OCI-LY3 (cell line): ENCODE data around the gene QKI.

Experiments used
- H2AFZ ChIP-seq: fragments of 200-600, 300-600 bp; shearing (Covaris generic); 2 replicates; pipeline ENCODE4 v1.6.0; 2014; ENCODE audit warnings: antibody characterized with exemption, low read depth, low read length
- H3K27ac ChIP-seq: fragments of 200-600, 300-600 bp; sonication (generic); 2 replicates; pipeline ENCODE4 v1.5.1; 2014; ENCODE audit warnings: mild to moderate bottlenecking, low read length, moderate library complexity, mixed read lengths
- H3K27me3 ChIP-seq: fragments of 200-600, 300-600 bp; sonication (generic); 2 replicates; pipeline ENCODE4 v1.6.1; 2014; ENCODE audit warnings: low read depth, low read length, mixed read lengths
- H3K36me3 ChIP-seq: fragments of 200-600, 300-600 bp; sonication (generic); replicated peaks from 2 replicates; pipeline ENCODE3; 2014; ENCODE audit warnings: low read depth, low read length, mixed read lengths
- H3K4me1 ChIP-seq: fragments of 300-600, 200-600 bp; sonication (generic); 2 replicates; pipeline ENCODE4 v1.6.1; 2014; ENCODE audit warnings: low read length, mixed read lengths
- H3K4me2 ChIP-seq: fragments of 200-600, 300-600 bp; sonication (generic); 2 replicates; pipeline ENCODE4 v1.6.1; 2014; ENCODE audit warnings: low read length, mixed read lengths
- H3K4me3 ChIP-seq: fragments of 300-600, 200-600 bp; sonication (generic); 2 replicates; pipeline ENCODE4 v1.5.1; 2014; ENCODE audit warnings: antibody characterized with exemption, mild to moderate bottlenecking, low read length, moderate library complexity
- H3K79me2 ChIP-seq: fragments of 300-600, 200-600 bp; shearing (Covaris generic); 2 replicates; pipeline ENCODE4 v1.6.1; 2014; ENCODE audit warnings: mild to moderate bottlenecking, low read length, mixed read lengths
- H3K9ac ChIP-seq: fragments of 300-600, 200-600 bp; shearing (Covaris generic); 2 replicates; pipeline ENCODE4 v1.6.0; 2014; ENCODE audit warnings: mild to moderate bottlenecking, low read length, moderate library complexity
- H3K9me3 ChIP-seq: fragments of 200-600, 300-600 bp; shearing (Covaris generic); 2 replicates; pipeline ENCODE4 v1.6.1; 2014; ENCODE audit warnings: low read length, mixed read lengths; ENCODE audit not compliant: insufficient read depth
- H4K20me1 ChIP-seq: fragments of 200-600, 300-600 bp; sonication (generic); 2 replicates; pipeline ENCODE4 v1.6.1; 2016; ENCODE audit warnings: low read length, mixed read lengths; ENCODE audit not compliant: insufficient read depth
- EZH2phosphoT487 ChIP-seq: fragments of 200-600 bp; shearing (Covaris generic); IDR thresholded peaks from 2 replicates; pipeline ENCODE4 v1.6.1; 2018; ENCODE audit warnings: antibody characterized with exemption, mixed run types, low read depth
- TF ChIP-seq, protein P1 (sequence below): fragments of 200-600, 300-600 bp; sonication (generic); IDR thresholded peaks from 2 replicates; pipeline ENCODE4 v1.5.1; 2014; ENCODE audit warnings: antibody characterized with exemption, low read length, low read depth

The QKI gene

GRCh38 chr6:163461696-163462095 lies 47.2 kb downstream of the QKI start:
- H3K27ac ChIP-seq = no peak overlapping the region
- no peak overlapping the region for H3K4me3 ChIP-seq
- H3K27me3 ChIP-seq = no peaks in the 10 kb centered on the region
- no peak overlapping the region for H3K4me2 ChIP-seq
- peaks cover 73% of the 10 kb centered on the region for H4K20me1 ChIP-seq
- peaks cover 24% of the 10 kb centered on the region for H3K4me1 ChIP-seq
- TF ChIP-seq, protein P1, sequence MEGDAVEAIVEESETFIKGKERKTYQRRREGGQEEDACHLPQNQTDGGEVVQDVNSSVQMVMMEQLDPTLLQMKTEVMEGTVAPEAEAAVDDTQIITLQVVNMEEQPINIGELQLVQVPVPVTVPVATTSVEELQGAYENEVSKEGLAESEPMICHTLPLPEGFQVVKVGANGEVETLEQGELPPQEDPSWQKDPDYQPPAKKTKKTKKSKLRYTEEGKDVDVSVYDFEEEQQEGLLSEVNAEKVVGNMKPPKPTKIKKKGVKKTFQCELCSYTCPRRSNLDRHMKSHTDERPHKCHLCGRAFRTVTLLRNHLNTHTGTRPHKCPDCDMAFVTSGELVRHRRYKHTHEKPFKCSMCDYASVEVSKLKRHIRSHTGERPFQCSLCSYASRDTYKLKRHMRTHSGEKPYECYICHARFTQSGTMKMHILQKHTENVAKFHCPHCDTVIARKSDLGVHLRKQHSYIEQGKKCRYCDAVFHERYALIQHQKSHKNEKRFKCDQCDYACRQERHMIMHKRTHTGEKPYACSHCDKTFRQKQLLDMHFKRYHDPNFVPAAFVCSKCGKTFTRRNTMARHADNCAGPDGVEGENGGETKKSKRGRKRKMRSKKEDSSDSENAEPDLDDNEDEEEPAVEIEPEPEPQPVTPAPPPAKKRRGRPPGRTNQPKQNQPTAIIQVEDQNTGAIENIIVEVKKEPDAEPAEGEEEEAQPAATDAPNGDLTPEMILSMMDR = no peak
- no peak for TF ChIP-seq EZH2phosphoT487
- peaks cover 91% of the 10 kb centered on the region for H3K79me2 ChIP-seq
- H3K9ac ChIP-seq = no peak overlapping the region
- H3K9me3 ChIP-seq = no peaks in the 10 kb centered on the region
- peaks cover 20% of the 10 kb centered on the region for H3K36me3 ChIP-seq
- H2AFZ ChIP-seq = no peak overlapping the region

DNA sequence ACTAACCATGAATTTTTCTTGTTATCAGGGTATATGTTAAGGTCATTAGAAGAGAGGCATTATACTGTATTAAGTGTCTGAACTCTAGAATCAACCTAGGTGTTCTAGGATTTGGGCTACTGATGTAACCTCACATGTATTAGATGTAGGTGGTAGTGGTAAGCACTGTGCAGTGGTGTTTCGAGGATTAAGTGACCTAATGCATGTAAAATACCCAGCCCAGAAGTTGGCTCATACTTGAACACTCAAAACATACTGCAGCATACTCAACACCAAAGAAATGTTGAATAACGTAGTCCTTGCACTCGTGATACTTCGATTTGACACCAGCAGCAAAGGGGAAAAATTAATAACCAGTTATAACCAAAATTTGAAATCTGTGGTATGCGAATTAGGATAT lies 48.7 kb downstream of the QKI start:
- H4K20me1 ChIP-seq = peaks cover 65% of the 10 kb centered on the region
- TF ChIP-seq EZH2phosphoT487 = no peak
- TF ChIP-seq, protein P1 = no peak

GRCh38 chr6:163463795-163464194 lies 49.3 kb downstream of the QKI start:
- Histone ChIP-seq H3K36me3 (peaks cover 21% of the 10 kb centered on the region), H3K4me2 (no peak overlapping the region), H3K9me3 (no peaks in the 10 kb centered on the region), H3K9ac (no peak overlapping the region), H4K20me1 (peaks cover 61% of the 10 kb centered on the region), H3K27ac (no peak overlapping the region), H3K4me1 (peaks cover 14% of the 10 kb centered on the region; the same call in 1 of the 2 replicates), H3K79me2 (peaks cover 91% of the 10 kb centered on the region), H3K4me3 (no peak overlapping the region), H2AFZ (no peak overlapping the region), H3K27me3 (no peaks in the 10 kb centered on the region)
- TF ChIP-seq EZH2phosphoT487 = no peak
- TF ChIP-seq, protein P1 = no peak

More for the DNA sequence above, 48.7 kb downstream of the QKI start:
- H3K27ac ChIP-seq = no peak overlapping the region
- H3K4me2 ChIP-seq = no peak overlapping the region
- no peak overlapping the region for H3K4me3 ChIP-seq
- peaks cover 91% of the 10 kb centered on the region for H3K79me2 ChIP-seq
- H3K4me1 ChIP-seq = peaks cover 14% of the 10 kb centered on the region
- peaks cover 18% of the 10 kb centered on the region for H3K36me3 ChIP-seq
- H3K27me3 ChIP-seq = no peaks in the 10 kb centered on the region
- H2AFZ ChIP-seq = no peak overlapping the region
- H3K9ac ChIP-seq = no peak overlapping the region
- H3K9me3 ChIP-seq = no peaks in the 10 kb centered on the region

DNA sequence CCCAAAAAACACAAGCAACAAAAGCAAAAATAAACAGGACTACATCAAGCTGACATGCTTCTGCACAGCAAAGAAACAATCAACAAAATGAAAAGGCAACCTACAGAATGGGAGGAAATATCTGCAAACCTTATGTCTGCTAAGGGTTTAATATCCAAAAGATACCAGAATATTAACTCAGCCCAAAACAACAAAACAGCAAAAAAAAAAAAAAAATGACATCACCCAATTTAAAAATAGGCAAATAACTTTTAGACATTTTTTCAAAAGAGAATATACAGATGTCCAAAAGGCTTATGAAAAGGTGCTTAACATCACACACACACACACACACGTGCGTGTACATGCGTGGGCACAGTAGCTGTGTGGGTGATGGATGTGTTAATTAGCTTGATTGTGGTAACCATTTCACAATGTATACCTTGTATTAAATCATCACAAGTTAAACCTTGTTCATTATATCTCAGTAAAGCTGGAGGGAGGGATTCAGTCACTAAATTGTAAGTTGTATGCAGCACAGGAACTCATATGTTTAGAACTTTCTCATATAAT lies 52.4 kb downstream of the QKI start:
- Histone ChIP-seq H3K4me2 (no peak overlapping the region), H3K79me2 (peaks cover 91% of the 10 kb centered on the region), H3K27me3 (no peaks in the 10 kb centered on the region), H3K27ac (no peak overlapping the region), H3K4me3 (no peak overlapping the region), H3K36me3 (peaks cover 44% of the 10 kb centered on the region), H3K4me1 (no peaks in the 10 kb centered on the region), H3K9me3 (no peaks in the 10 kb centered on the region), H2AFZ (no peak overlapping the region), H3K9ac (no peak overlapping the region), H4K20me1 (peaks cover 37% of the 10 kb centered on the region)
- TF ChIP-seq, protein P1 = no peak
- no peak for TF ChIP-seq EZH2phosphoT487
